Ascending aorta (tissue), 2 donors: ENCODE data around the gene S100A11. TPM values are rescaled to one million over a fixed set of nuclear protein-coding genes. Genes with fewer than 3 reads are reported as not detected.

ENCODE experiments used
- DNase-seq, 2 donors: peaks; one replicate each; pipeline ENCODE4 v3.0.0-alpha.2; 2019; ENCODE audit warnings: low spot score in 2 of 2
- H3K27ac ChIP-seq, 2 donors: fragments of 200-600 bp; sonication (generic); one replicate each; pipeline ENCODE4 v1.5.1; 2016 to 2017; ENCODE audit warnings: mild to moderate bottlenecking in 1 of 2
- H3K27me3 ChIP-seq: fragments of 200-600 bp; sonication (generic); one replicate; pipeline ENCODE4 v1.5.1; 2017
- H3K36me3 ChIP-seq, 2 donors: fragments of 200-600 bp; sonication (generic); one replicate each; pipeline ENCODE4 v1.5.1; 2016
- H3K4me1 ChIP-seq, 2 donors: fragments of 200-600 bp; sonication (generic); one replicate each; pipeline ENCODE4 v1.5.1; 2016 to 2017; ENCODE audit warnings: mild to moderate bottlenecking in 1 of 2
- H3K4me3 ChIP-seq, 2 donors: fragments of 200-600 bp; sonication (generic); one replicate each; pipeline ENCODE4 v1.5.1; 2016 to 2017; ENCODE audit warnings: mild to moderate bottlenecking in 1 of 2
- H3K9me3 ChIP-seq, 2 donors: fragments of 200-600 bp; sonication (generic); one replicate each; pipeline ENCODE4 v1.5.1; 2016
- intact Hi-C: fragments of 100-400 bp; cut with DNase I; formaldehyde crosslinking; loops from one replicate; pipeline ENCODE4 v1.15.1; 2023
- total RNA-seq: library from RNA; depleted of rRNA; stranded (reverse); fragments of >200 nt; gene quantifications from one replicate; pipeline ENCODE4 v1.1.0, GENCODE V29; 2016
- TF ChIP-seq, protein P1 (sequence below), 3 experiments: fragments of 200-600 bp in 2 of 3; fragments of 450-650 bp in 1 of 3; sonication (generic) in 2 of 3; IDR thresholded peaks; one replicate each; pipeline ENCODE4 v1.5.1; 2016 to 2019; ENCODE audit warnings: antibody characterized with exemption in 3 of 3, mild to moderate bottlenecking in 1 of 3, moderate library complexity in 1 of 3

Gene S100A11
- total RNA-seq, 1 donor from 2014 or later: 442 TPM

DNA sequence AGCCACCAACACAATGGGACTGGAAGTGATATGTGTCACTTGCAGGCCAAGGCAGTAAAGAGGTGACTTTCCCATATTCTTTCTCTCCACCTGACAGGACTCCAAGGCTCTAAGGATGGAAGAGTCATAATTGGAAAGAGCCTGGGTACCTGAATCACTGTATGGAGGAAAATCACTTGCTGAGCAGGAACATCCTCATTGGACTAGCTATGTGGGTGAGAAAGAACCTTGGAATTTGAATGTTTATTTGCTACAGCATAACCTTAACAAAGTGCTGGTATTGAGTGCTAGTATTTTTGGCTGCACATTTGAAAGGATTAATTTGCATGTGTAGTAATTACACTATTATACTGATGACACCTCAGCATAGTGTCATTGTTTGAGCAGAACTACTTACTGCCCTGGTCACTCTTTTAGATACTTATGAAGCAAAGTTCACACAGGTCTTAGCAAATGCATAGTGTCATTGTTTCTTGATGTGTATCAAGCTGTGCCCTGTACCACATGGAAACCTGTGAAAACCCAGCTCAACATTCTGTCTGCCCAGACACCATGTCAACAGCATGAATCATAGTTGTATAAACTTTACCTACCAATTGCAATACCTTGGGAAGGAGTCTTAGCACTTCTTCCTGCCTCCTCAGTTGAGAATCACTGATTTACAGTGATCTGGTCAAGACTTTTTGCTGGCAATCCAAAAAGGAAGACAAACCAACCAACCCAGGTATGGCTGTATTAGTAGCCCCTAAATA lies 38.0 kb downstream of the S100A11 start:
- no peak for DNase-seq
- H3K27me3 ChIP-seq: no peaks in the 10 kb centered on the region
- H3K4me1 ChIP-seq: peaks cover 5 to 13% of the 10 kb centered on the region in 2 donors
- no peak overlapping the region for H3K27ac ChIP-seq
- no peaks in the 10 kb centered on the region for H3K9me3 ChIP-seq
- TF ChIP-seq, protein P1, sequence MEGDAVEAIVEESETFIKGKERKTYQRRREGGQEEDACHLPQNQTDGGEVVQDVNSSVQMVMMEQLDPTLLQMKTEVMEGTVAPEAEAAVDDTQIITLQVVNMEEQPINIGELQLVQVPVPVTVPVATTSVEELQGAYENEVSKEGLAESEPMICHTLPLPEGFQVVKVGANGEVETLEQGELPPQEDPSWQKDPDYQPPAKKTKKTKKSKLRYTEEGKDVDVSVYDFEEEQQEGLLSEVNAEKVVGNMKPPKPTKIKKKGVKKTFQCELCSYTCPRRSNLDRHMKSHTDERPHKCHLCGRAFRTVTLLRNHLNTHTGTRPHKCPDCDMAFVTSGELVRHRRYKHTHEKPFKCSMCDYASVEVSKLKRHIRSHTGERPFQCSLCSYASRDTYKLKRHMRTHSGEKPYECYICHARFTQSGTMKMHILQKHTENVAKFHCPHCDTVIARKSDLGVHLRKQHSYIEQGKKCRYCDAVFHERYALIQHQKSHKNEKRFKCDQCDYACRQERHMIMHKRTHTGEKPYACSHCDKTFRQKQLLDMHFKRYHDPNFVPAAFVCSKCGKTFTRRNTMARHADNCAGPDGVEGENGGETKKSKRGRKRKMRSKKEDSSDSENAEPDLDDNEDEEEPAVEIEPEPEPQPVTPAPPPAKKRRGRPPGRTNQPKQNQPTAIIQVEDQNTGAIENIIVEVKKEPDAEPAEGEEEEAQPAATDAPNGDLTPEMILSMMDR (IDR thresholded peaks at IDR 0.05): no peak
- no peaks in the 10 kb centered on the region for H3K36me3 ChIP-seq
- no peak overlapping the region for H3K4me3 ChIP-seq
- intact Hi-C loops: no loop called here

DNA sequence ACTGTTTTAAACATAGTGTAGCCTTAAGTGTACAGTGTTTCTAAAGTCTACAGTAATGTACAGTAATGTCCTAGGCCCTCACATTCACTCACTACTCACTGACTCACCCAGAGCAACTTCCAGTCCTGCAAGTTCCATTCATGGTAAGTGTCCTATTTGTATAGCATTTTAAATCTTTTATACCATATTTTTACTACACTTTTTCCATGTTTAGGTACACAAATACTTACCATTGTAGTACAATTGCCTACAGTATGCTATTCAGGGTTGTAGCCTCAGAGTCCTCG lies 39.6 kb downstream of the S100A11 start:
- Histone ChIP-seq H3K27ac (no peak overlapping the region), H3K4me1 (peaks cover 5 to 13% of the 10 kb centered on the region in 2 donors), H3K4me3 (no peak overlapping the region), H3K9me3 (no peaks in the 10 kb centered on the region), H3K36me3 (no peaks in the 10 kb centered on the region), H3K27me3 (no peaks in the 10 kb centered on the region)
- TF ChIP-seq, protein P1 (IDR thresholded peaks at IDR 0.05): no peak
- no peak for DNase-seq
- intact Hi-C loops: loop anchor here (1.0 to 2.0 kb wide), 2 partner anchors 28 to 63 kb away; no protein-coding TSS in a partner anchor

DNA sequence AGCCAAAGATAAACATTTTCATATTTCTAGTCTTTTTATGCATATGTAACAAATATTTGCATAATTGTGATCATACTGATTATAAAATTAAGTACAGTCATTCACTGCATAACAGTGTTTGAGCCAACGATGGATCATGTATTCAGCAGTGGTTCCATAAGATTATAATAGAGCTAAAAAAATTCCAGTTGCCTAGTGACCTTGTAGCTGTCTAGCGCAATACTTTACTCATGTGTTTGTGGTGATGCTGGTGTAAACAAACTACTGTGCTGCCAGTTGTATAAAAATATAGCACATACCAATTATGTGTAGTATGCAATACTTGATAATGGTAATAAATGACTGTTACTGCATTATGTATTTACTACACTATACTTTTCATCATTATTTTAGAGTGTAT lies 41.0 kb downstream of the S100A11 start:
- no peaks in the 10 kb centered on the region for H3K36me3 ChIP-seq
- intact Hi-C loops: loop anchor here (1.0 to 2.0 kb wide), 3 partner anchors 27 to 86 kb away; partner anchors contain the start of gene THEM4
- no peaks in the 10 kb centered on the region for H3K9me3 ChIP-seq
- no peak for DNase-seq
- TF ChIP-seq, protein P1 (IDR thresholded peaks at IDR 0.05): no peak
- no peak overlapping the region for H3K4me3 ChIP-seq
- H3K27me3 ChIP-seq: no peaks in the 10 kb centered on the region
- H3K4me1 ChIP-seq: peaks cover 7 to 26% of the 10 kb centered on the region in 2 donors
- no peak overlapping the region for H3K27ac ChIP-seq

DNA sequence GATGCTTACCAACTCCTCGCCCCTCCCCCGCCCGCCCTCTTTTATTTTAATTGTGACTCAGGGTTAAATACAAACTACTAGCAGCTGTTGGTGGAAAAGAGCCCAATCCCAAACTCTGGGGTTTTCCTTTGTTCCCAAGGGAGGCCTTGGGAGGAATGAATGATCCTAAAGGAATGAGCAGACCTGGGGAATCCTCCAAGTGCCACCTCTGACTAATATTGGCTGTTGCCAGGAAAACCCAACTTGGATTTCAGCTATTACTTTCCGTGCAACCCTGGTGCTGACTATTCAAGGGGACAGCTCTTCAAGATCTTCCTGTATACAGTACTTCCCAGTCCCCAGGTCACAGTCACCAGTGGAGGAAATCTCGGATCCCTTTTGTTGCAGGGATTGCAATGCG lies 41.8 kb downstream of the S100A11 start:
- Histone ChIP-seq H3K4me3 (no peak overlapping the region), H3K4me1 (peaks cover 14 to 34% of the 10 kb centered on the region in 2 donors), H3K36me3 (no peaks in the 10 kb centered on the region), H3K27me3 (no peaks in the 10 kb centered on the region), H3K9me3 (no peaks in the 10 kb centered on the region), H3K27ac (peak overlapping the region in 1 of 2 donors; percentile 95)
- TF ChIP-seq, protein P1 (IDR thresholded peaks at IDR 0.05): no peak
- intact Hi-C loops: loop anchor here (1.0 to 2.0 kb wide), 2 partner anchors 54 to 86 kb away; partner anchors contain the start of gene THEM4
- DNase-seq: peak in 1 of 2 donors; percentile 94

DNA sequence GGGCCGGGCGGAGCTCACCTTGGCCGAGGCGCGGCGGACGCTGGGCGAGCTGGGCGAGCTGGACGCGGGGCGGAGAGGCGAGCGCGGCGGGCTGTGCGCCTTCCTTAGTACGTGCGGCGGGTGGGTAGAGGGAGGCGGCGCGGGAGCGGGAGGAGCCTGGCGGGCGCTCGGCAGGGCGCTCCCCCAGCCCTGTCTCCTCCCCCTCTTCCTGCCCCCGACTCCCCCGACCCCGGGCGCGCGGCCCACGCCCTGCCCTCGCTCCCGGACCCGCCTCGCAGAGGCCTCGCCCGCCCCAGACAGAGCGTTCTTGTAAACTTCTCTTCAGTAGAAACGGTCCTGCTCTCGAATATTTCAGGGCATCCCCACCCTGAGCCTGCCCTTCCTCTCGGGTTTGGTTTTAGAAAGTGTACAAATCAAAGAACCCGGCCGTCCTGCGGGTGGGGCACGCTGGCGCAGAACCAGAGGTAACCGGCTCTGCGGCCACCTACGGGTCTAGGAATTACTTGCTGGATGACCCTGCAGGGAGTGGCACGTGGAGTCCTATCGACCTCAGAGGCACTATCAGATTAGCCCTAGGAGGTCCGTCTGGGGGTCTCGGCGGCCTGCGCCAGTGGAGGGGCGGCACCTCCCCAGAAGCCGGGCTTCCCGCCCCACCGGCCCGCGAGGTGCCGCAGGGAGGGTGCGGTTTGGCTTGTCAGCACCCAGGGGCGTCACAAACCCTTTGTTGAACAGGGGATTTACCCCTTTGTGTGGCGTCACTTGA lies 42.9 kb downstream of the S100A11 start, which contains the start of gene S100A10:
TSS of gene S100A10 (minus strand) at position 126 of the 763 bp plus-strand sequence. CDS start 7,629 bp downstream, outside the sequence.
- intact Hi-C loops: loop anchor here (2.0 kb wide), 3 partner anchors 43 to 55 kb away; partner anchors contain the start of gene S100A11
- peak in 1 of 2 donors; percentile 85 for DNase-seq
- H3K9me3 ChIP-seq: no peaks in the 10 kb centered on the region
- H3K4me1 ChIP-seq: peaks cover 22 to 44% of the 10 kb centered on the region in 2 donors
- H3K27ac ChIP-seq: peak within 1 kb of the TSS; percentile 93 to 95
- no peaks in the 10 kb centered on the region for H3K27me3 ChIP-seq
- TF ChIP-seq, protein P1 (IDR thresholded peaks at IDR 0.05): peak in 1 of 3 experiments; percentile 6
- peak within 1 kb of the TSS; percentile 73 to 97 for H3K4me3 ChIP-seq
- H3K36me3 ChIP-seq: no peaks in the 10 kb centered on the region
